HepG2 (cell line): ENCODE data around the gene TBX3. TPM values are rescaled to one million over a fixed set of nuclear protein-coding genes. Genes with fewer than 3 reads are reported as not detected.

Experiments
- ATAC-seq: fragments of 200-7000 bp; cut with Tn5 transposase; 3 replicates; pipeline ENCODE4 v1.9.1; 2020; ENCODE audit warnings: mild to moderate bottlenecking, moderate library complexity
- BruUV-seq: library from RNA; stranded (reverse); fragments of 400-500 nt; replicated peaks from 2 replicates; lab custom pipeline; 2021; lab: Mats Ljungman, UMichigan
- CTCF ChIA-PET: fragments of 300-600 bp; formaldehyde crosslinking; extraction: SDS; loops from one replicate; lab custom pipeline; 2021; ENCODE audit warnings: low total read pairs, inconsistent platforms, low intra/inter-chr PET ratio; lab: Yijun Ruan, JAX
- POLR2A ChIA-PET: fragments of 350-600 bp; sonication (Branson Sonifier 250); formaldehyde crosslinking; loops from one replicate; lab custom pipeline; 2020; ENCODE audit warnings: antibody characterized with exemption, inconsistent platforms; lab: Yijun Ruan, JAX
- DNase-seq: peaks from one replicate; pipeline ENCODE4 v3.0.0-alpha.2; 2015; ENCODE audit warnings: low spot score
- FAIRE-seq: peaks from 3 replicates; lab custom pipeline; 2011; peaks lifted over from hg19 to GRCh38; lab: Jason Lieb, UNC
- H2AFZ ChIP-seq: one replicate; pipeline ENCODE4 v1.6.1; 2011; ENCODE audit warnings: low read length, inconsistent platforms
- H3K27ac ChIP-seq: fragments of 300-600 bp; 3 replicates; pipeline ENCODE4 v1.8.0; 2011; ENCODE audit warnings: mixed run types, mild to moderate bottlenecking, mixed read lengths, low read length, inconsistent platforms; ENCODE audit not compliant: insufficient read depth; ENCODE audit errors: extremely low read length
- H3K27me3 ChIP-seq, 2 experiments: fragments of 200-600 bp in 1 of 2; 2 replicates in 1 of 2; 3 replicates in 1 of 2; pipeline versions ENCODE4 v1.6.0 to v1.8.0; 2011; ENCODE audit warnings: low read length in 2 of 2, mild to moderate bottlenecking in 2 of 2, moderate library complexity in 2 of 2, inconsistent platforms in 1 of 2; ENCODE audit not compliant: insufficient read depth in 2 of 2, control insufficient read depth in 1 of 2
- H3K36me3 ChIP-seq, 2 experiments: fragments of 200-600 bp in 1 of 2; replicated peaks in 1 of 2; 2 replicates in 1 of 2; 3 replicates in 1 of 2; pipeline versions ENCODE4 v1.5.1 to v1.8.0; 2011; ENCODE audit warnings: low read length in 2 of 2, inconsistent platforms in 1 of 2; ENCODE audit not compliant: insufficient read depth in 2 of 2, control insufficient read depth in 1 of 2
- H3K4me1 ChIP-seq: 2 replicates; pipeline ENCODE4 v1.5.1; 2012; ENCODE audit warnings: low read length, inconsistent platforms; ENCODE audit not compliant: insufficient read depth
- H3K4me2 ChIP-seq: 2 replicates; pipeline ENCODE4 v1.6.0; 2011; ENCODE audit warnings: low read depth, low read length, inconsistent platforms
- H3K4me3 ChIP-seq, 3 experiments: fragments of 200-600 bp in 1 of 3; sonication (generic), shearing (Covaris generic) in 1 of 3; replicated peaks in 1 of 3; 2 replicates each; pipeline ENCODE4 v1.5.1; 2011 to 2016; ENCODE audit warnings: low read length in 3 of 3, inconsistent platforms in 2 of 3, low read depth in 2 of 3, mild to moderate bottlenecking in 2 of 3, control low read depth in 1 of 3, mixed read lengths in 1 of 3; ENCODE audit not compliant: insufficient read depth in 1 of 3
- H3K79me2 ChIP-seq: one replicate; pipeline ENCODE4 v1.6.1; 2011; ENCODE audit warnings: low read length, inconsistent platforms; ENCODE audit not compliant: insufficient read depth
- H3K9ac ChIP-seq: 2 replicates; pipeline ENCODE4 v1.6.0; 2011; ENCODE audit warnings: mild to moderate bottlenecking, low read depth, low read length, inconsistent platforms; ENCODE audit not compliant: insufficient read depth
- H3K9me3 ChIP-seq: 2 replicates; pipeline ENCODE4 v1.5.1; 2012; ENCODE audit warnings: mild to moderate bottlenecking, low read length
- H4K20me1 ChIP-seq: 2 replicates; pipeline ENCODE4 v1.6.0; 2011; ENCODE audit warnings: inconsistent platforms, mild to moderate bottlenecking, low read length, moderate library complexity; ENCODE audit not compliant: insufficient read depth
- ATF1 ChIP-seq: IDR thresholded peaks from 2 replicates; pipeline ENCODE4 v1.6.1; 2016; ENCODE audit warnings: mild to moderate bottlenecking, control low read depth
- MYC ChIP-seq: sonication (generic); formaldehyde crosslinking; IDR thresholded peaks from 2 replicates; pipeline ENCODE4 v1.9.0; 2021; ENCODE audit warnings: missing genetic modification reagents, borderline replicate concordance
- PAWR ChIP-seq: sonication (generic); formaldehyde crosslinking; IDR thresholded peaks from 2 replicates; pipeline ENCODE4 v1.4.0; 2020; ENCODE audit warnings: missing genetic modification reagents, mild to moderate bottlenecking, borderline replicate concordance
- SP5 ChIP-seq: IDR thresholded peaks from 2 replicates; pipeline ENCODE4 v1.6.1; 2016; ENCODE audit warnings: low read depth, borderline replicate concordance
- ZBTB42 ChIP-seq: sonication (generic); formaldehyde crosslinking; IDR thresholded peaks from 2 replicates; pipeline ENCODE4 v1.5.0; 2020; ENCODE audit warnings: mild to moderate bottlenecking, missing genetic modification reagents
- ZBTB44 ChIP-seq: sonication (generic); formaldehyde crosslinking; IDR thresholded peaks from 2 replicates; pipeline ENCODE4 v1.4.0; 2020; ENCODE audit warnings: missing genetic modification reagents
- ZFP36L2 ChIP-seq: sonication (generic); formaldehyde crosslinking; IDR thresholded peaks from 2 replicates; pipeline ENCODE4 v1.4.0; 2020; ENCODE audit warnings: missing genetic modification reagents
- ZNF225 ChIP-seq: sonication (generic); formaldehyde crosslinking; IDR thresholded peaks from 2 replicates; pipeline ENCODE4 v1.4.0; 2020; ENCODE audit warnings: mild to moderate bottlenecking, missing genetic modification reagents
- ZNF512 ChIP-seq: sonication (generic); formaldehyde crosslinking; IDR thresholded peaks from 2 replicates; pipeline ENCODE4 v1.4.0; 2020; ENCODE audit warnings: mild to moderate bottlenecking, missing genetic modification reagents
- WGBS: methylation state at CpG from one replicate; pipeline ENCODE4 v1.1.6; 2017; ENCODE audit warnings: low lambda C conversion rate; 5-methylcytosine and 5-hydroxymethylcytosine counted together
- in situ Hi-C: cut with HindIII; loops from 2 replicates; pipeline ENCODE4 v1.10.0; 2017; ENCODE audit warnings: low pct_unique_long_range_greater_than_20kb; ENCODE audit not compliant: extremely low pct_ligation_motif_present
- intact Hi-C: fragments of 100-400 bp; cut with micrococcal nuclease; formaldehyde crosslinking; loops from one replicate; pipeline ENCODE4 v1.10.0; 2022; ENCODE audit not compliant: unreplicated experiment
- polyA plus RNA-seq, 8 experiments: library from polyadenylated mRNA; depleted of rRNA in 3 of 8; stranded (reverse) in 7 of 8; unstranded in 1 of 8; fragments of >200 nt; fragmentation: Illumina TruSeq in 4 of 8; extraction: Trizol in 4 of 8; gene quantifications; 2 replicates each; pipeline versions ENCODE4 v1.2.1 to v1.2.3, GENCODE V29; 2011 to 2016; ENCODE audit warnings: low read depth in 4 of 8, missing spikeins in 1 of 8, mixed read lengths in 1 of 8; ENCODE audit not compliant: insufficient read depth in 1 of 8
- total RNA-seq, 5 experiments: library from RNA; depleted of rRNA; stranded (reverse); fragments of >200 nt; fragmentation: Illumina TruSeq; extraction: Trizol; gene quantifications; 2 replicates each; pipeline ENCODE4 v1.2.3, GENCODE V29; 2016; ENCODE audit warnings: low read depth in 1 of 5

TBX3 gene
- total and polyA plus RNA-seq, 2 of the 13 experiments (the other 11 are each of a cell fraction or from before 2014, with no cell fraction given) = 27.1 to 42.4 TPM

GRCh38 chr12:114661245-114661644, 22.7 kb downstream of the TBX3 start:
- in situ Hi-C loops (loop anchor here (10.0 to 25.0 kb wide), 4 partner anchors 504 to 1251 kb away; no protein-coding TSS in a partner anchor), intact Hi-C loops (loop anchor here (5.0 kb wide), 1 partner anchor 1256 kb away; no protein-coding TSS in a partner anchor)
- no TSS peak for BruUV-seq
- POLR2A ChIA-PET = no interaction called here
- no peak overlapping the region for H3K9ac ChIP-seq
- H3K27ac ChIP-seq = no peak overlapping the region
- no peak for ATAC-seq
- TF ChIP-seq SP5 = no peak
- TF ChIP-seq ZFP36L2 (CRISPR knock-in tag) = no peak
- no peak for TF ChIP-seq ZNF512 (CRISPR knock-in tag)
- TF ChIP-seq MYC (CRISPR knock-in tag) = no peak
- TF ChIP-seq ZNF225 (CRISPR knock-in tag) = no peak
- no peak for TF ChIP-seq ZBTB44
- no peak for TF ChIP-seq PAWR (CRISPR knock-in tag)
- TF ChIP-seq ZBTB42 (CRISPR knock-in tag) = no peak
- no peak for TF ChIP-seq ATF1
- H3K9me3 ChIP-seq = no peaks in the 10 kb centered on the region
- CTCF ChIA-PET = no interaction called here
- no peaks in the 10 kb centered on the region for H3K36me3 ChIP-seq
- no peaks in the 10 kb centered on the region for H3K27me3 ChIP-seq
- no peaks in the 10 kb centered on the region for H3K79me2 ChIP-seq
- H4K20me1 ChIP-seq = no peaks in the 10 kb centered on the region
- FAIRE-seq = no peak
- DNase-seq = no peak
- H3K4me3 ChIP-seq = no peak overlapping the region
- no CpG with 5 or more reads among the region's 1 CpG for WGBS
- no peak overlapping the region for H2AFZ ChIP-seq
- peaks cover 59% of the 10 kb centered on the region for H3K4me1 ChIP-seq
- H3K4me2 ChIP-seq = no peak overlapping the region
